HG03039 (cell line): Measurements from ENCODE around the gene RC3H2.

ENCODE experiments used
- ATAC-seq: cut with Tn5 transposase; IDR thresholded peaks from one replicate; pipeline ENCODE4 v1.9.1; 2021; ENCODE audit warnings: mild to moderate bottlenecking, moderate library complexity; ENCODE audit not compliant: unreplicated experiment

RC3H2 gene, protein sequence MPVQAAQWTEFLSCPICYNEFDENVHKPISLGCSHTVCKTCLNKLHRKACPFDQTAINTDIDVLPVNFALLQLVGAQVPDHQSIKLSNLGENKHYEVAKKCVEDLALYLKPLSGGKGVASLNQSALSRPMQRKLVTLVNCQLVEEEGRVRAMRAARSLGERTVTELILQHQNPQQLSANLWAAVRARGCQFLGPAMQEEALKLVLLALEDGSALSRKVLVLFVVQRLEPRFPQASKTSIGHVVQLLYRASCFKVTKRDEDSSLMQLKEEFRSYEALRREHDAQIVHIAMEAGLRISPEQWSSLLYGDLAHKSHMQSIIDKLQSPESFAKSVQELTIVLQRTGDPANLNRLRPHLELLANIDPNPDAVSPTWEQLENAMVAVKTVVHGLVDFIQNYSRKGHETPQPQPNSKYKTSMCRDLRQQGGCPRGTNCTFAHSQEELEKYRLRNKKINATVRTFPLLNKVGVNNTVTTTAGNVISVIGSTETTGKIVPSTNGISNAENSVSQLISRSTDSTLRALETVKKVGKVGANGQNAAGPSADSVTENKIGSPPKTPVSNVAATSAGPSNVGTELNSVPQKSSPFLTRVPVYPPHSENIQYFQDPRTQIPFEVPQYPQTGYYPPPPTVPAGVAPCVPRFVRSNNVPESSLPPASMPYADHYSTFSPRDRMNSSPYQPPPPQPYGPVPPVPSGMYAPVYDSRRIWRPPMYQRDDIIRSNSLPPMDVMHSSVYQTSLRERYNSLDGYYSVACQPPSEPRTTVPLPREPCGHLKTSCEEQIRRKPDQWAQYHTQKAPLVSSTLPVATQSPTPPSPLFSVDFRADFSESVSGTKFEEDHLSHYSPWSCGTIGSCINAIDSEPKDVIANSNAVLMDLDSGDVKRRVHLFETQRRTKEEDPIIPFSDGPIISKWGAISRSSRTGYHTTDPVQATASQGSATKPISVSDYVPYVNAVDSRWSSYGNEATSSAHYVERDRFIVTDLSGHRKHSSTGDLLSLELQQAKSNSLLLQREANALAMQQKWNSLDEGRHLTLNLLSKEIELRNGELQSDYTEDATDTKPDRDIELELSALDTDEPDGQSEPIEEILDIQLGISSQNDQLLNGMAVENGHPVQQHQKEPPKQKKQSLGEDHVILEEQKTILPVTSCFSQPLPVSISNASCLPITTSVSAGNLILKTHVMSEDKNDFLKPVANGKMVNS

DNA sequence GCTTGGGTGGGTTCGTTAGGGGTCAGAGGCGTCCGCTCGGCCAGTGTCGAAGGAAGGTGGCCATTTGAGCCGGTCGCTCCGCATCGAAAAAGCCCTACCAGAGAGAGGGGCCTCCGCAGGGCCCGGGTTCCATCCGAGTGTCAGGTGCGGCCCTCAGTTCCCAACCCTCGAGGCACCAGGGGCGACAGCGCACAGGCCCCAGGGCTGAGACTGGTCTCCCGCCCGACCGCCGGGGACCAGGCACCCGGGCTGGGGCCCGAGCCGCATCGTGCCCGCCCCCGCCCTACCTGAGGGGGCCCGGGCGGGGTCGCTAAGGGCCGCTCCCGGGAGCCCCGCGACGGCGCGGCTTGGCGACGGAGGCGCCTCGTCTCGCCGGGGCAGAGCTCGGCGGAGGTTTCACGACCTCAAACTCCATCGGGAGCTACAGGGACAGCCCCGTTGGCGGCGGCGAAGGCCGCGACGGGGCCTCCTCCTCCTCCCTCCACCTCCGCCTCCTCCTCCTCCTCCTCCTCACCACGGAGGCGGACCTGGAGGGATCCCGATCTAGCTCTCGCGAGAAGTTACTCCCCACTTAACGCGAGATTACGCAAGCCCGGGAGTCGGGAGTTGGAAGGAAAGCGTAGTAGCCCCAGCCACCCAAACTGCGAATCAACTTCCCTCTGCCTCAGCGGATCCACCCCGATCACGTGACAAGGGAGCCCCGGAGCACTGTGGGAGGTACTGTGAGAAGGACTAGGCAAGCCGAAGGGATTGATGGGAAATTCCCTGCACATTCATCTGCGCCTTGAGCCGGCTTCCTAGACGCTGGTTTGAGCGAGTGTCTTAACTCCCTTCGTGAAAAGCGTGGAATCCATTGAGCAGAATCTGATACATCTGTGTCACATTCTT, at the start of gene RC3H2:
TSS of gene RC3H2 (minus strand) at position 537 of the 888 bp plus-strand sequence. CDS start 7,850 bp downstream, outside the sequence.
- peak; percentile 76 for ATAC-seq

DNA sequence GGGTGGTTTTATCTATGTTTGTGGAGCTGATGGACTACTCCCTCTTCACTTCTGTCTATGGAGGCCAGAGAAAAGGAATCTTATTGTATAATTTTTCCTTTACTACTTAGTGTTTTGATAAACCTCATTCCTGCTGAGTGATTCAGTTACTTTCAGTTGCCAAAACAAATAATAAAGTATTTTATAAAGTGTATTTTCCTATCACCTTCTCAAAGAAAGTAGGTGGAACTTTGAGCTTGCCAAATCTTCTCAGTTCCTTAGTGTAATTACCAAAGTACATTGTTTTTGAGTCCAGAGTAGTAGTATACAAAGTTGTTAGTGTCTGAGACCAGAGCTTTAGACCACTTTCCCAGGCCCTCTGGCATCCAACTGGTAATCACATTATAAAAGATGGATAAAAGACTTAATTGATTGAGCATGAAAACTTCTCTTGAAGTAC, 49.1 kb upstream of the RC3H2 start:
- ATAC-seq = no peak

DNA sequence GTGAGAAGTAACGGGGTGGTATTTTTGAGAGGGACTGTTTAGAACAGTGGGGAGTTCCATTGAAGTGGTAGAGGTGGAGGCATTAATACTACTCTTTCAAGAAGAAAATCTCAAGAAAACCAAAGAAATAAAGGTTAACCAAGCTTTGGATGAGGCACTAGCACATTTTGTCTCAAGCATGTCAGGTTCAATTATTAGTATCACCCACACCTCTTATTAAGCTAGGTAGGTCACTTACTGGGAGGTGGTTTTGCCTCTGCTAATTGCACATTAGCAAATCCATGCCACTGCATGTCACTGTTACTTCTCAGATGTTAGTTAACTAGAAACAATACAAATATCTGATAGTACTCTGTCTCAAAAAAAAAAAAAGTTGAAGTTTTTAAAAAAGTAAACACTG, 45.9 kb upstream of the RC3H2 start:
- no peak for ATAC-seq

DNA sequence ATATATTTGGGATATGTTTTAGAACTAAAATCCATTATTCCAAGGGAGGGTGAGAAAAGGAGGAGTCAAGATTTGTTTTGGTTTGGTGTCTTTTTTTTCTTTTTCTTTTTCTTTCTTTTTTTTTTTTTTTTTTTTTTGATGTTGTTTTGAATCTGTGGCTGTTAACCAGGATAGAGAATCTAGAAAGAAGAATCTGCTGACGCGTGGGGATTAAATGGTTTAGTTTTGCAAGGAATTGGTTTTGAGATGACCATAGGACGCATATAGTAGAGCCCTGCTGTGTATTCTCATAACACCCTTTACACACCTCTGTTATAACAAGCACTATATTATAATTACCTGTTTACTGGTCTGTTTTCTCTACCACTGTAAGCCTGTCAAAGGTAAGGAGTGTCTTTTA, 45.1 kb upstream of the RC3H2 start:
- no peak for ATAC-seq

DNA sequence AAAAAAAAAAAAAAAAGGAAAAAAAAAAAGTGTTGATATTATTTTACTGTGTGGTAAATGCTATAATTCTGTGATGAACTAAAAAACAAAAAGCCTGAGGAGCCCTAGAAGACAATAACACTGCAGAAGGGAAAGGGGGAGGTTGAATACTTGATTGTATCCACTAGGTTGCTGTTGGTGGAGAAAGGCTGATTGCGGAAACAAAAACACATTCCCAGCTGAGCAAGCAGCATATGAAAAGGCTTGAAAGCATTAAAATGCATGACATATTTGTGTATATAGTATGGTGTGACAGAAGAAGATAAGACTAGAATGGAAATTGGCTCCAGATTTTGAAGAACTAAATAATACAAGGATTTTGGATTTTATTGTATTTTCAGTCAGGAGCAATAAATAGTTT, 44.5 kb upstream of the RC3H2 start:
- no peak for ATAC-seq

DNA sequence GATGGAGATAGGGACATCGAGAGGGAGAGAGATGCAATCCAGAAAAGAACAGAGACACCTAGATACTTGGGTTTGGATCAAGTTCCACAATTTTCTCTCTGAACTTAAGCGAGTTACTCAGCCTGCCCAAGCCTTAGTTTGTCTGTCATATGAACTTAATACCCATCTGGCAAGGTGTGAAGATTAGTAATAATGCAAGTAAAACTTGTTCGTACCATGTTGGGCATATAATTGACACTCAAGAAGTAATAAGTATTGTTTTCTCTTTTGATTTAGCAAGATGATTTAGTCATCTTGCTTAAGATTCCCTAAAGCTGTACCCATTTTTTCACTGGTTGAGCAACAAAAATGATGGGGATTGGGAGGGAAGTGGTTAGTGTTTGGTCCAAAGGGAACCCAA, 43.2 kb upstream of the RC3H2 start:
- no peak for ATAC-seq

DNA sequence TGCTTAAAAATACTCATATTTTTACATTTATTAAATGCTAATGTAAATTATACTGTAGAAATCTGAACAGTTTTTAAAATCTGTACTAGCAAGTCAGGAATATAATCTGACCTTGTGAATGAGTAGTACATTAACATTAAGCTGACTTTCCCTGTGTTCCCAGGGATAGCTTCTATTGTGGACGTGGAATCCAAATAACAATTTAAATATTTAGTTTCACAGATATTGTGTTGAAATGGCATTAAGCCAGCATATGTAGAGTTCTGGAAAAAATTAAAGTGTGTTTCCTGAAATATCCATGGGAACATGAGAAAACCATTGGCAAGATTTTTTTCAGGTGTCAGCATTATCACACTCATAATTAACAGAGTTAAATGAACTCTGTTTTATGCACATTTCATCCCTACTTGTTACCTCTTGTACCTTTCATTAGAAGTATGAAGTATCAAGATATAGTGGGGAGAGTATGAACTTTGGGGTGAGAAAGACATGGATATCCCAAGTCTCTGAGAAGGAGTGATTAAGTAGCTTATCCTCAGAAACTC, 41.4 kb upstream of the RC3H2 start:
- ATAC-seq = no peak

DNA sequence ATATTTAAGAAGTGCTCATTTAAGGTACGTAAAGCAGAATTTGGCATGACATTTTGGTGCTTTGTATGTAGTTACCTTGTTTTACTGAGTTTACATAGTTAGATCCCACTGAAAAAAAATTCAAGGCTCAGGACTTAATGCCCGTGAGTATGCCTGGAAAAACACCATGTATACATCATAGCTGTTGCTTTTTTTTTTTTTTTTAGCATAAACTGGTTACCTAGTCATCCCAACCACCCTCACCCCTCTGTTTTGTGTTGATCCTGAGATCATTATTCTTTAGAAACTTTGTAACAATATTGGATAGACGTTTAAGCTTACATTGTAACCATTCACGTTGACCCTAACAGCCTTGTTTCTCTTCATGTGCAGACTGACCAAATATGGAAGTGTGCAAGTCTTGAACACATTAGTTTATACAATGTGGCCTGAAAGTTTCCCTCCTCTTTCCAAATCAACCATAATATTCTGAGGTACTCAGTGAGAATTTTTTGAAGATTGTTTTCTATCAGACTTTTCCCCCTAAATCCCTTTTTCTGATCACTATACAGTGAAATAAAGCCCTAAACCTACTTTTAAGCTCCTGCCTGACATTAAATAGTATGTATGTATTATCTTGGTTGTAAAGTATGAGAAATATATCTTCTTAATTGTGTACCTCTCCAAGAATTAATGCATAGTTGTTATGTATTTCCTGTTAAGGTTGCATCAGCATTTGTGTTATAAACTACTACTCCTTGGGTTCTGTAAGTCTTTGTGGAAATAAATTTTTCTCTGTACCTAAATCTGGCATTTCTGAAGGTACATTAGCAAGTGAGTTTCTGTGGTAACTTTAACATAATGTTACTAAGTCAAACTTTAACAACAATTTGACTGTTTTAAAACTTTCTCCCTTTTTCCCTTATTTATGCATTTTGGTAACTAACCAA, 40.1 kb upstream of the RC3H2 start:
- ATAC-seq = no peak

DNA sequence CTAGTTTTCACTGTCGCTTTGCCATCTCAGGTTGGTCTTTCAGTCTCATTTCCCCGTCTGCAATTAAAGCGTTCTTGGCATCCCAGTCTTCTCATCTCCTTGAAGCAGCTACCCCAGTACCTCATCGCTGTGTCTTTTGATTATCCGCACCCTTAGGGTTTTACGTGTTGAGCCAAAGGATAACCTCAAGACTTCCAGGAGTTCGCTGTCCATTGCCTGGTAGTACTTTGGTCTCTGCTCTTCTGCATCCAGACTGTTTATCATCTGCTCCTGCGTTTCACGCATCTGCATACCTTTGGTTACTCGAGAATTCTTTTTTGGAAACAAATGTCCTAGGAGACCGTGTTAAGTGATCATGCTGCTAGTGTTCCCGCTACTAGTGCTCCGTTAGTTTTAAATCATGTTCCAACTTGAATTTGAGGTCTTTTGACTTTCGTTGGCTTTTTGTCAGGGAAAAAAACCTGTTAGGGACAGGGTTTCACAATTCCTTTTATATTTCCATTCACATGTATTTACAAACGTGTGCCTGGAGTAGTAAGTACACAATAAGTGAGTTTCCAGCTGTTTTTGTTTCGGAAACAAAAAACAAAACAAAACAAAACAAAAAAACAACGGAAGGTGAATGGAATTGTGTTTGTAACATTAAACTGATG, 36.5 kb upstream of the RC3H2 start:
- ATAC-seq = no peak

DNA sequence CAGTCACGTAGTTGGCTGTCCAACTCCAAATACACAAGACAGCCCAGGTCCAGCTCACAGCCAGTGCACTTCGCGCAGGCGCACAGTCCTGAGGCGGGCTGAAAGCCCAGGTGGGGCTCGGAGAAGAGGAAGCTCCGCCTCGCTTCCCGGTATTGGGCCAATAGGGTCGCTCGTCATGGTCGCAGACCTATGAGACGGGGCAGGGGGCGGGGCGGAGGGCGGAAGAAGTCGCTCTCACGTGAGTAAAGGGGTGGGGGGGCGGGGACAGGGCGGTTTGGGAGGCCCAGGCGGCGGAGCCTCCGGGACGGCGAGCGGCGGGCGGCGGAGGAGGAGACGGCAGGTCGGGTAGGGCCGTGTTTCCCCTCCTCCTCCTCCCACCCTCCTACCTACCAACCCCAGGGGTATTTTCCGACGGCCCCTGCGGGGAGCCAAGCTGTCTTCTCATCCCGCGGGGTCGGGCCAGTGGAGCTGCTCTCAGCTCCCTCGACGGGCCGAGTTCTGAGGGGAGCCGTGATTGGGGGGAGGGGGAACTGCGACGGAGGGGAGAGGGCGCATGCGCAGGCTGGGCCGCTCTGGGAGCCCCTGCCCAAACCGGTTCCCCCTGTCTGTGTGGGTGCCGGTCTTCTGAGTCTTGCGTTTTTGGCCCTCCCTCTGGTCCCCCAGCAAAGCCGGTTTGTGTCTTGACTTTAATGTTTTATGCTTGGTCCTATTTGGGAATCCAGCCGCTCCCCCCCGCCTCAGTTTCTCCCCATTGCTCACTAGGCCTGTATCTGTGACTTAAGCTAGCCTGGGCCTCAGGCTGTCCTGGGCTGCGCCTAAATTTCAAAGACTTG, 35.8 kb upstream of the RC3H2 start, which contains the start of gene RABGAP1:
TSS of gene RABGAP1 (plus strand) at position 272 of the 833 bp plus-strand sequence. CDS start 16,040 bp downstream, outside the sequence.
- peak; percentile 98 for ATAC-seq

DNA sequence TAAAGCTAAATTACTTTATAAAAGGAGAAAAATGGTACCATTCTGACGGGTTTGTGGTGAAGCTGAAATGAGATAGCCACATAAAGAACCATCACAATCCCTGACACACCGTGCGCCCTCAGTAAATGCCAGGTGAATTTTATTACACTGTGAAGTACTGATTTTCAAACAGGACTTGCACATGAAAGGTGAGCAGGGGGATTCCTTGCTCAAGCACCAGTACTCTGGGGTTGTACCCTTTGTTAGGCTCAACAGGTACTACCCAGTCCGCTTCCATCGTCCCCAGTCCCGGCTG, 35.2 kb upstream of the RC3H2 start:
- ATAC-seq = no peak

DNA sequence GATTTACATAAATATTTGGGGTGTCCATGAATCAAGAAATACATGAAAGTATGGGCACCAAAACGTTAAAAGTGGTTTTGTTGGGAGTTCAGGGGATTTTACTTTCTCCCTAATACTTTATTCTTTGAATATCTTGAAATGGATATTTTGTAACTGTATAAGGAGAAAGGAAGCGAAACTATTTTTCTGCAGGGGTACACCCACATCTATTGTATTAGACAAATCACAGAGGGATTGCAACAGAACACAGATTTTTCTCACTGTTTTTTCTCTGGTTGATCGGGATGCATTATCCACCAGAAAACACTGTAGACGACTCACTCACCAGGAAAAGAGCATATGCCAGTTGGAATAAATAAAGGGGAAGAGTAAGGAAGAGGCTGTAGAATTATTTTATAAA, 34.4 kb upstream of the RC3H2 start:
- ATAC-seq = no peak

DNA sequence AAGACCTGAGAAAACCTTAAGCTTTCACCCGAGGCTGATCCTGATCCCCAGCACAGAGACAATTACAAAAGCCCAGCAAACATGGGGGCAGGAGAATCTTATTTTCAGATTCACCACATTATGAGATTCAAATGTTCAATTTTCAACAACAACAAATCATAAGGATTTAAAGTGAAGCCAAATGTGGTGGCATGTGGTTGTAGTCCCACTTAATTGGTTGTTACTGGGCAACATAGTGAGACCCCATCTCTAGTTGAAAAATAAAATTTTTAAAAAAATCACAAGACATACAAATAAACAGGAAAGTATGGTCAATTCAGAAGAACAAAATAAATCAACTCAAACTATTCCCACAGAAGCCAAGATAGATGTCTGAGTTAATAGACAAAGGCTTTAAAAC, 31.7 kb upstream of the RC3H2 start:
- ATAC-seq = no peak

DNA sequence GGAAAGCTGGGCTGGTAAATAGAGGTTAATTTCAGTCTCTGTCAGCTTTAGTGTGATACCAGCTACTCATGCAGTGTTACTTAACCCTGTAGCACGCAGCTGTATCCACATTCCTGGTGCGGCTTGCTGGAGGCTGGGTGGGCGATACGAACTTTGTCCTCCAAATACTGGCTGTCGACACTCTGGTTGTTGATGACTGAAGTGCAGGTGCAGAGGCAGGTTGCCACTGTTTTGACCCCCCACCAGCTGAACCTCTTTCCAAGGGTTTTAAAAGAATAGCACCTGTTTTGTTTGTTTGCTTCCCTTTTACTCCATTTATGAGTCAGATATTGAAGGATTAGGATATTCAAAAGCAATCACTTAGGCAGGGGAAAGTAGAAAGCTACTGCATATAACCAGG, 31.3 kb upstream of the RC3H2 start:
- no peak for ATAC-seq

DNA sequence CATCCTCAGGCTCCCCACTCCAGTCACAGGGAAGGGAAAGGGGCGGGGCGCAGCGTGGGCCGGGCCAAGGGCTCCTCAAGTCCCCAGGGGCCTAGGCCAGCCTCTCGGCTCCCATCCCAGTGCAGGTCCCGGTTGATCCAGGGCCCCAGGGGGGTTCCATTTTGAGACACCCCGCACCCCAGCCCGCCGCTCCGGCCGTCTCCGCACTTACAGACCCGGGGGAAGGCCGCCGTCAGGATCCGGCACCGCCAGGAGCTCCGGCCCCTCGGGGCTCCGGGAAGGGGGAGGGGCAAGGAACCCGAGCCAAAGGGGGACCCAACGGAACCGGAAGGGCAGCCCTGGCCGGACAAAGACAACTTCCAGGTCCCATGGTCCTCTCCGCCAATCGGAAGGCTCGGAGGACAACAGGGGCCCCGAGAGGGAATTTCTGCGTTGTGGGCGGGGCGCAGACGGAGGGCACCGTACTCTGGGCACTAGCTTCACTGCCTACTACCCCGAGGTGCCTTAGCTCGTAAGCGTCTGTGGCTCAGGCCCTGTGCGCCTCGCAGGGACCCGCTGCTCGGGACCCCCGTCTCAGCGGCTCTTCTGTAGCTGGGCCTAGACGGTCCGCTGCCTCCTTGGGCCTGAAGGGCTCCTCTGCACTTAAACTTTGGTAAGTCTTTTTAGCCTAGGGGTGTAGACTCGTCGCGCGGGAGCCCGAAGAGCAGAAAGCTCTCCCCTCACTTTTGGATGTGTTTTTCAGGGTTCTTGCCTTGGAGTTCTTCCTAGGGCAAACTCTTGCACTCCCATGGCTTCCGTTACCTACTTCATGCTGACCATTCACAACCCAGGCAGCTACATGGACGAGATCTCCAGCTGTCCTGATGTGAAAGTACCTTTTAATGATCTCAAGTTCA, 26.3 kb upstream of the RC3H2 start, which contains the start of gene ZBTB26:
TSS of gene ZBTB26 (minus strand) at position 287 of the 896 bp plus-strand sequence. CDS start 11,578 bp downstream, outside the sequence.
- ATAC-seq = peak; percentile 97

DNA sequence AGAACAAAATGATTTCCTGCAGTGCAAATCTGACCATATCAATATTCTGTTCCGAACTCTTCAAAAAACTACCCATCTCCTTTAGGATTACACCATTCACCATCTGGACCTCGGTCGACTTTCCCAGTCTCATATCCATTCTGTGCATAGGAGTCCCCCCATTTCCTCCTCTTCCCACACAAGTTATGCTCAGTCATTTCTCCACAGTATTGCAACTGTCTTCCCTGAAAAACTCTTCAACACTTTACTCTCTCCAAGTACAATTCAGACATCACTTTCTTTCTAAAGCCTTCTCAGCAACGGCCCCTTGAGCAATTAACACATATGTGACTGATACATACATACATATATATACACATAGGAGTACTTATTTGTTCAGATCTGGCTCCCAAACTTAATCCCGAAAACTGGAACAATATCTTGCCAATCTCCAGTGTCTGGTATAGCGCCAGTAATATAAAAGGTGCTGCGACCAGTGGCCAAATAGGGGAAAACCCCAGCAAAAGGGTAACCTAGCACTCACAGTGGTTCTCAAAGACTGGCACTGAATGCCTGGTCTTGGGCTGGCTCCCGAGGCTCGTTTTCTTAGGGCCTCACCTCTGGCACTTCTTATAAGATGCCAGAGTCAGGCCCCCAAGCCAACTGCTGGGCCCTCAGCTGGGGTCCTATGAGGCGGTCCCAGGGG, 25.5 kb upstream of the RC3H2 start:
- ATAC-seq = peak; percentile 6
